ENCODE data around the gene EDAR. TPM values are rescaled to one million over a fixed set of nuclear protein-coding genes. Genes with fewer than 3 reads are reported as not detected.

Gene EDAR
- total RNA-seq, 1 donor from 2014 or later, result not detected

- Mint-ChIP-seq H3K9me3 (ENCODE audit: low read depth) (no peaks in the 10 kb centered on the region), H3K36me3 (ENCODE audit: low read depth) (no peaks in the 10 kb centered on the region), H3K27me3 (ENCODE audit: low read depth) (peaks cover 17% of the 10 kb centered on the region), H3K4me1 (ENCODE audit: low read depth) (peaks cover 2% of the 10 kb centered on the region), H3K4me3 (ENCODE audit: unreplicated experiment) (no peak overlapping the region), H3K27ac (ENCODE audit: unreplicated experiment) (no peak overlapping the region)
- TF ChIP-seq CTCF (IDR thresholded peaks at IDR 0.05), result no peak
- no peak for DNase-seq (ENCODE audit: low spot score)
Observed at GRCh38 chr2:108933691-108934117, 55.3 kb downstream of the EDAR start.

GRCh38 chr2:108932736-108933332 lies 56.2 kb downstream of the EDAR start:
- H3K36me3 Mint-ChIP-seq (ENCODE audit: low read depth), result no peaks in the 10 kb centered on the region
- peaks cover 2% of the 10 kb centered on the region for H3K4me1 Mint-ChIP-seq (ENCODE audit: low read depth)
- H3K27me3 Mint-ChIP-seq (ENCODE audit: low read depth), result peaks cover 19% of the 10 kb centered on the region
- H3K27ac Mint-ChIP-seq (ENCODE audit: unreplicated experiment), result no peak overlapping the region
- no peak overlapping the region for H3K4me3 Mint-ChIP-seq (ENCODE audit: unreplicated experiment)
- no peak for TF ChIP-seq CTCF (IDR thresholded peaks at IDR 0.05)
- no peak for DNase-seq (ENCODE audit: low spot score)
- no peaks in the 10 kb centered on the region for H3K9me3 Mint-ChIP-seq (ENCODE audit: low read depth)

DNA sequence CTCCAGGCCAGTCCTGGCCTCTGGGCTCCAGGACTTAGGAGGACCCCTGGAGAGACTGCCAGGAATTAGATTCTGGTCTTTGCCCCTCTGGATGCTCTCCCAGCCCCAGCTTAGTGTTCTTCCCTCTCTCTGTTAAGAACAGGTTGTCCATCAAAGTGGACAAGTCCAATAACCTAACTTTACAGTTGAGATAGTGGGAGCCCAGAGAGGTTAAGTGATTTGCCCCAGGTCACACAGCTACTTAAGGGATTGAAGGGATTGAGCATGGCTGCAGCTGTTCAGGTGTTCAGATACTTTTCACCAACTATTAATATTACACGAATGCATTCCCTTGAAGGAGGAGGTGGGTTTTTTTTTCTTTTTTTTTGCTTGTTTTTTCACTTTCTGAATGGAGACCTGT lies 57.6 kb downstream of the EDAR start:
- H3K4me3 Mint-ChIP-seq (ENCODE audit: unreplicated experiment), result no peak overlapping the region
- DNase-seq (ENCODE audit: low spot score), result no peak
- H3K27me3 Mint-ChIP-seq (ENCODE audit: low read depth), result peaks cover 19% of the 10 kb centered on the region
- H3K9me3 Mint-ChIP-seq (ENCODE audit: low read depth), result no peaks in the 10 kb centered on the region
- H3K27ac Mint-ChIP-seq (ENCODE audit: unreplicated experiment), result no peak overlapping the region
- no peaks in the 10 kb centered on the region for H3K36me3 Mint-ChIP-seq (ENCODE audit: low read depth)
- no peak for TF ChIP-seq CTCF (IDR thresholded peaks at IDR 0.05)
- H3K4me1 Mint-ChIP-seq (ENCODE audit: low read depth), result peaks cover 2% of the 10 kb centered on the region

GRCh38 chr2:108929807-108930425 lies 59.1 kb downstream of the EDAR start:
- no peak for TF ChIP-seq CTCF (IDR thresholded peaks at IDR 0.05)
- no peak for DNase-seq (ENCODE audit: low spot score)
- H3K27me3 Mint-ChIP-seq (ENCODE audit: low read depth), result peaks cover 25% of the 10 kb centered on the region
- H3K4me1 Mint-ChIP-seq (ENCODE audit: low read depth), result peaks cover 2% of the 10 kb centered on the region
- H3K27ac Mint-ChIP-seq (ENCODE audit: unreplicated experiment), result no peak overlapping the region
- H3K36me3 Mint-ChIP-seq (ENCODE audit: low read depth), result no peaks in the 10 kb centered on the region
- H3K4me3 Mint-ChIP-seq (ENCODE audit: unreplicated experiment), result no peak overlapping the region
- no peaks in the 10 kb centered on the region for H3K9me3 Mint-ChIP-seq (ENCODE audit: low read depth)

- Mint-ChIP-seq H3K4me1 (ENCODE audit: low read depth) (peaks cover 2% of the 10 kb centered on the region), H3K27me3 (ENCODE audit: low read depth) (peaks cover 26% of the 10 kb centered on the region), H3K4me3 (ENCODE audit: unreplicated experiment) (no peak overlapping the region), H3K27ac (ENCODE audit: unreplicated experiment) (no peak overlapping the region), H3K36me3 (ENCODE audit: low read depth) (no peaks in the 10 kb centered on the region), H3K9me3 (ENCODE audit: low read depth) (no peaks in the 10 kb centered on the region)
- no peak for DNase-seq (ENCODE audit: low spot score)
- peak; percentile 52 for TF ChIP-seq CTCF (IDR thresholded peaks at IDR 0.05)
Observed at GRCh38 chr2:108928660-108929377, 60.2 kb downstream of the EDAR start.

Data from chondrocyte (in vitro differentiated cells).